ENCODE measurements around the gene TOM1L2.

Gene TOM1L2

DNA sequence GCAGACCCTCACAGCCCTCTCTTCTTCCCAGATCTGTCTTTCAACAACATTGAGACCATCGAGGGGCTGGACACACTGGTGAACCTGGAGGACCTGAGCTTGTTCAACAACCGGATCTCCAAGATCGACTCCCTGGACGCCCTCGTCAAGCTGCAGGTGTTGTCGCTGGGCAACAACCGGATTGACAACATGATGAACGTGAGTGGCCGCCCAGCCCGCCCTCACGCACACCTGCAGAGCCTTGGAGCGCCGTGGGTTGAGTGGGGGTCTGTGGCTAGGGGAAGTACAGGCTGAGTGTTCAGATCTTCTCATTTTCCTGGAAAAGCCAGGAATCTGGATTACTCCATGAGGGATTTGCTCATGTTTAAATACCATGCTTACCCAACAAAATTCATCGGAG is 15.7 kb upstream of the TOM1L2 start:
- FAIRE-seq: no peak
- no peak for TF ChIP-seq POLR2A (IDR thresholded peaks at IDR 0.05; ENCODE audit: low read depth, low read length)
- DNase-seq (ENCODE audit: insufficient read length, low spot score): no peak

DNA sequence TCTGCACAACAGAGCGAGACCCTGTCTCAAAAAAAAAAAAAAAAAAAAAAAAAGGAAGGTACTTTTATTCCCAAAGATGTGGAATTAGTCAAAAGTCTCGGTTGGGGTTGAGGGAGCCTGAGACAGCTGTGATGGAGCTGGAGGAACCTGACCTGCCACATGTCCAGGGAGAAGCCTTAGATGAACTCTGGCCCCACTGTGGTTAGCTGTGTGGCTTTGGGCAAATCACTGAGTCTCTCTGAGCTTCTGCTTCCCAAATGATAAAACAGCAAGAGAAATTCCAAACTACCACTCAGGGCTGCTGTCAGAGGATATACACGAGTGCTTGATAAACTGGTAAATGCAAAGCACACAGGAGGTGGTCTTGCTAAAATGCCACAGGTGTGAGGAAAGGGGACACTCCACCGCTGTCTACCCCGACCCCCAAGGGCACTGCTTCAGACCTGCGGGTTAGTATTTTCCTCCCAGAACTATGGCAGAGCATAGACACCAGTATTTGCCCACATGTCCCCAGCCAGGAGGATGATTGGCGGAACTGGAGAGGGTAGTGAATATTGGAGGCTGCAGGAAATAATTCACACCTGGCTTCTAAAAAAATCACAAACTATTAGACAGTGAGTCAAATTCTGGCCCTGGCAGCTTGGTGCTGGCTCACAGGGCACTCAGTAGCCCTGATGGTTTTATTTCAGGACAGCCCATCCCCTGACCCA is 15.1 kb upstream of the TOM1L2 start:
- TF ChIP-seq POLR2A (IDR thresholded peaks at IDR 0.05; ENCODE audit: low read depth, low read length): no peak
- DNase-seq (ENCODE audit: insufficient read length, low spot score): no peak
- no peak for FAIRE-seq

DNA sequence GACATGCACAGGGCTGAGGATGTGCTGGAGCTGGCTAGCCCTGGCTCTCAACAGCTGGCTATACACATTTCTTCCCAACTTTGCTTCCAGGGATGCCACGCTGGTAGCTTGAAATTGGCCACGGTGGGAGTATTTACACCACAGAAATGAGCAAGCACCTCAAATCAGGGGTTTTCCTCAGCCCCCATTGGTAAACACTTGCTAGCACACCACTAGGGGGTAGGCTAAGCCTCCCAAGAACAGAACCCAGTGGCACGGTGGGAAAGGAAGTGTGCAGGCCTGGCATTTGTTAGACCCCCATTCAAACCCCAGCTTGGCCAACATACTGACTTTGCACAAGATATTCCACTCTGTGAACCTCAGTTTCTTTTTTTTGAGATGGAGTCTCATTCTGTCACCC is 13.4 kb upstream of the TOM1L2 start:
- no peak for TF ChIP-seq POLR2A (IDR thresholded peaks at IDR 0.05; ENCODE audit: low read depth, low read length)
- FAIRE-seq: no peak
- DNase-seq (ENCODE audit: insufficient read length, low spot score): no peak

GRCh38 chr17:17985153-17985552 is 13.0 kb upstream of the TOM1L2 start:
- no peak for DNase-seq (ENCODE audit: insufficient read length, low spot score)
- FAIRE-seq: no peak
- TF ChIP-seq POLR2A (IDR thresholded peaks at IDR 0.05; ENCODE audit: low read depth, low read length): no peak

- FAIRE-seq (no peak), DNase-seq (ENCODE audit: insufficient read length, low spot score) (no peak)
- no peak for TF ChIP-seq POLR2A (IDR thresholded peaks at IDR 0.05; ENCODE audit: low read depth, low read length)
Observed at GRCh38 chr17:17983776-17984175, 11.6 kb upstream of the TOM1L2 start.

- FAIRE-seq: no peak
- no peak for DNase-seq (ENCODE audit: insufficient read length, low spot score)
- no peak for TF ChIP-seq POLR2A (IDR thresholded peaks at IDR 0.05; ENCODE audit: low read depth, low read length)
Observed at GRCh38 chr17:17983376-17983775, 11.2 kb upstream of the TOM1L2 start.

DNA sequence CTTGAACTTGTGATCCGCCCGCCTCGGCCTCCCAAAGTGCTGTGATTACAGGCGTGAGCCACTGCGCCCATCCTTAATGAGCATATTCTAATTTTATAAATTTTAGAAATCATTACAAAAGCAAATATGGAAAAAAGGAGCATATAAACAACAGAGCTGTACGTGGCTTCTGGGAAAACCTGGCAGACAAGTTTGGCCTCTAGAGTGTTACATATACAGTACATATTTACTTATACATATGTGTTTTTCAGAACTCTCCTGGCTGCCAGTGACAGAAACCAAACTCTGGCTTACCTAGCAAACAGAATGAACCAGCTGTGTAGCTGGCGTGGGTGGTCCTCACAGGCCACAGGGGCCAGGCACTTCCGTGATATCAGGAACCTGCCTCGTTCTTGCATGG is 10.6 kb upstream of the TOM1L2 start:
- FAIRE-seq (no peak), DNase-seq (ENCODE audit: insufficient read length, low spot score) (no peak)
- no peak for TF ChIP-seq POLR2A (IDR thresholded peaks at IDR 0.05; ENCODE audit: low read depth, low read length)

GRCh38 chr17:17981330-17981729 is 9.1 kb upstream of the TOM1L2 start:
- no peak for TF ChIP-seq POLR2A (IDR thresholded peaks at IDR 0.05; ENCODE audit: low read depth, low read length)
- no peak for DNase-seq (ENCODE audit: insufficient read length, low spot score)
- no peak for FAIRE-seq

- TF ChIP-seq POLR2A (IDR thresholded peaks at IDR 0.05; ENCODE audit: low read depth, low read length): no peak
- FAIRE-seq (no peak), DNase-seq (ENCODE audit: insufficient read length, low spot score) (no peak)
Observed at GRCh38 chr17:17979778-17980177, 7.6 kb upstream of the TOM1L2 start.

GRCh38 chr17:17978481-17979424 is 6.6 kb upstream of the TOM1L2 start:
- FAIRE-seq: no peak
- no peak for TF ChIP-seq POLR2A (IDR thresholded peaks at IDR 0.05; ENCODE audit: low read depth, low read length)
- DNase-seq (ENCODE audit: insufficient read length, low spot score): no peak

DNA sequence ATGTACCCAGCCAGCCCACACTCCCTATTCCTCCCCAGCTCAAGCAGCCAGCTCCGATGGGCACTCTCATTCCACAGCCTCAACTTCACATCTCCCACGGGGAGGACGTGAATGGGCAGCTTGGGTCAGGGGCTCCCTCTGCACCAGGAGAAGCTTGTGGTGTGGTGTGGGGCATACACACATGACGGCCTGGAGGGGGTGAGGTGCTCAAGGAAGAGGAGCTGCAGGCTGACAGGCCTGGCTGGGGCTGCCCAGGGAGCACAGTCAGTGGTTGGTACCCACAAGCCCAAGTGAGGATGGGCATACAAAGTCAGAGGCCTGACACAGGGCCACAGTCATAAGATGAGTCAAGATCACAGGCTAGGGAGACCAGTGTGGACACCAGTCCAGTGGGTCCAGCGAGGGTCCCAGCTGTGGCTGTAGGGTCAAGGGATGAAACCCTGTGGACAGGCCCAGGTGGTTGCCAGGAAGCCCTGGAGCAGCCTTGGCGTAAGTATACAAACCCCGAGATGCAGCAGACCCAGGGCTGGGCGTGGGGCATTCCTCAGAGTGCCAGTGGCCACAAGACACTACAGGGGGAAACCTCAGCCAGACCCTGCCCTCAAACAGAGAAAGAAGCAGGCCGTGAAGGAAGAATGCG is 4.9 kb upstream of the TOM1L2 start:
- TF ChIP-seq POLR2A (IDR thresholded peaks at IDR 0.05; ENCODE audit: low read depth, low read length): no peak
- no peak for FAIRE-seq
- no peak for DNase-seq (ENCODE audit: insufficient read length, low spot score)

GRCh38 chr17:17975436-17975835 is 3.2 kb upstream of the TOM1L2 start:
- DNase-seq (ENCODE audit: insufficient read length, low spot score): no peak
- no peak for FAIRE-seq
- TF ChIP-seq POLR2A (IDR thresholded peaks at IDR 0.05; ENCODE audit: low read depth, low read length): no peak

- TF ChIP-seq POLR2A (IDR thresholded peaks at IDR 0.05; ENCODE audit: low read depth, low read length): no peak
- no peak for DNase-seq (ENCODE audit: insufficient read length, low spot score)
- no peak for FAIRE-seq
Observed at GRCh38 chr17:17972952-17973254, 703 bp upstream of the TOM1L2 start.

GRCh38 chr17:17971431-17972125 is 622 bp downstream of the TOM1L2 start:
- no peak for DNase-seq (ENCODE audit: insufficient read length, low spot score)
- FAIRE-seq: no peak
- no peak for TF ChIP-seq POLR2A (IDR thresholded peaks at IDR 0.05; ENCODE audit: low read depth, low read length)
